Measurements from ENCODE around the gene ZBTB38.

- no peak for TF ChIP-seq EZH2phosphoT487 (IDR thresholded peaks at IDR 0.05; ENCODE audit: insufficient read depth, low read depth)
- no peak for TF ChIP-seq EZH2 (IDR thresholded peaks at IDR 0.05; ENCODE audit: insufficient read depth, poor library complexity, severe bottlenecking)
These were observed 22.3 kb upstream of the ZBTB38 start for GRCh38 chr3:141346007-141346406.

Data from GM23248 (cell line).